ENCODE results near the gene ANKRD33B. TPM values are rescaled to one million over a fixed set of nuclear protein-coding genes. Genes with fewer than 3 reads are reported as not detected.

Gene ANKRD33B
- total RNA-seq, 3 donors from 2014 or later (not counting 1 experiment from before 2014, with no cell fraction given) = 2.4 to 4.3 (median 3.9) TPM

DNA sequence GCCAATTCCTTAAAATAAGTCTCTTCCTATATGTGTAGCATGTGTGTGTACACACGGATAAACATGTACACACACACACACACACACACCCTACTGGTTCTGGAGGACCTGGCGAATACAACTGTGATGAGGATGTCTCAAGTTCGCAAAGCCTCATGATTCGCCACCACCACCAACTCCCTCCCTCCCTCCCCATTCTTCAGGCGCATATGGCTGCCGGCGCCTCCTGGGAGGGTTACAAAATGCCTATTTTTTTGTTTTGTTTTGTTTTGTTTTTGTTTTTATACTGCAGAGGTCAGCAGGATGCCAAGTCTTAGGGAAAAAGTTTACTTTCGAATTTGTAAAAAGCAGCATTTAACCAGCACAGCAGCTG lies 109.1 kb downstream of the ANKRD33B start:
- no peak overlapping the region for H3K4me3 ChIP-seq (ENCODE audit: low read length)
- DNase-seq (no peak), ATAC-seq (no peak)
- Mint-ChIP-seq H3K27me3 (ENCODE audit: low read depth in 2 of 2) (peaks cover 10 to 11% of the 10 kb centered on the region in 2 donors), H3K27ac (no peak overlapping the region), H3K36me3 (peaks cover 14% of the 10 kb centered on the region), H3K4me3 (no peak overlapping the region), H3K9me3 (no peaks in the 10 kb centered on the region), H3K4me1 (peaks cover 23% of the 10 kb centered on the region in 2 donors)
- 89% methylated on average over 5 of the region's 8 CpGs for WGBS (ENCODE audit: insufficient coverage)
- TF ChIP-seq, protein P1, sequence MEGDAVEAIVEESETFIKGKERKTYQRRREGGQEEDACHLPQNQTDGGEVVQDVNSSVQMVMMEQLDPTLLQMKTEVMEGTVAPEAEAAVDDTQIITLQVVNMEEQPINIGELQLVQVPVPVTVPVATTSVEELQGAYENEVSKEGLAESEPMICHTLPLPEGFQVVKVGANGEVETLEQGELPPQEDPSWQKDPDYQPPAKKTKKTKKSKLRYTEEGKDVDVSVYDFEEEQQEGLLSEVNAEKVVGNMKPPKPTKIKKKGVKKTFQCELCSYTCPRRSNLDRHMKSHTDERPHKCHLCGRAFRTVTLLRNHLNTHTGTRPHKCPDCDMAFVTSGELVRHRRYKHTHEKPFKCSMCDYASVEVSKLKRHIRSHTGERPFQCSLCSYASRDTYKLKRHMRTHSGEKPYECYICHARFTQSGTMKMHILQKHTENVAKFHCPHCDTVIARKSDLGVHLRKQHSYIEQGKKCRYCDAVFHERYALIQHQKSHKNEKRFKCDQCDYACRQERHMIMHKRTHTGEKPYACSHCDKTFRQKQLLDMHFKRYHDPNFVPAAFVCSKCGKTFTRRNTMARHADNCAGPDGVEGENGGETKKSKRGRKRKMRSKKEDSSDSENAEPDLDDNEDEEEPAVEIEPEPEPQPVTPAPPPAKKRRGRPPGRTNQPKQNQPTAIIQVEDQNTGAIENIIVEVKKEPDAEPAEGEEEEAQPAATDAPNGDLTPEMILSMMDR (IDR thresholded peaks at IDR 0.05) = no peak
- H3K27ac ChIP-seq (ENCODE audit: low read length) = no peak overlapping the region
- H3K27me3 ChIP-seq (ENCODE audit: control insufficient read depth, insufficient read depth, low read length) = no peaks in the 10 kb centered on the region
- intact Hi-C loops (cut with micrococcal nuclease) = no loop called here
- no peaks in the 10 kb centered on the region for H3K4me1 ChIP-seq (ENCODE audit: control insufficient read depth, insufficient read depth, low read length)
- peaks cover 5% of the 10 kb centered on the region for H3K36me3 ChIP-seq (ENCODE audit: control insufficient read depth, insufficient read depth, low read length)
- no peaks in the 10 kb centered on the region for H3K9me3 ChIP-seq (ENCODE audit: control insufficient read depth, insufficient read depth, low read length)

- H3K36me3 Mint-ChIP-seq = peaks cover 16% of the 10 kb centered on the region
- TF ChIP-seq, protein P1 (IDR thresholded peaks at IDR 0.05) = no peak
- Histone ChIP-seq H3K4me3 (ENCODE audit: low read length) (no peak overlapping the region), H3K27me3 (ENCODE audit: control insufficient read depth, insufficient read depth, low read length) (no peaks in the 10 kb centered on the region), H3K27ac (ENCODE audit: low read length) (no peak overlapping the region), H3K9me3 (ENCODE audit: control insufficient read depth, insufficient read depth, low read length) (no peaks in the 10 kb centered on the region), H3K36me3 (ENCODE audit: control insufficient read depth, insufficient read depth, low read length) (peaks cover 7% of the 10 kb centered on the region), H3K4me1 (ENCODE audit: control insufficient read depth, insufficient read depth, low read length) (no peaks in the 10 kb centered on the region)
- no peak overlapping the region for H3K4me3 Mint-ChIP-seq
- peaks cover 10 to 11% of the 10 kb centered on the region in 2 donors for H3K27me3 Mint-ChIP-seq (ENCODE audit: low read depth in 2 of 2)
- H3K9me3 Mint-ChIP-seq = no peaks in the 10 kb centered on the region
- no peak for ATAC-seq
- no peak for DNase-seq
- intact Hi-C loops (cut with micrococcal nuclease) = no loop called here
- peaks cover 23 to 26% of the 10 kb centered on the region in 2 donors for H3K4me1 Mint-ChIP-seq
- 85% methylated on average over 9 of the region's 9 CpGs for WGBS (ENCODE audit: insufficient coverage)
- no peak overlapping the region for H3K27ac Mint-ChIP-seq
Measured at GRCh38 chr5:10673407-10673806, 109.5 kb downstream of the ANKRD33B start.

GRCh38 chr5:10674096-10674495 lies 110.2 kb downstream of the ANKRD33B start:
- H3K36me3 ChIP-seq (ENCODE audit: control insufficient read depth, insufficient read depth, low read length) = peaks cover 11% of the 10 kb centered on the region
- TF ChIP-seq, protein P1 (IDR thresholded peaks at IDR 0.05) = no peak
- Mint-ChIP-seq H3K27ac (no peak overlapping the region), H3K36me3 (peaks cover 16% of the 10 kb centered on the region), H3K27me3 (ENCODE audit: low read depth in 2 of 2) (peaks cover 10 to 11% of the 10 kb centered on the region in 2 donors), H3K4me3 (no peak overlapping the region), H3K9me3 (no peaks in the 10 kb centered on the region), H3K4me1 (peaks cover 23 to 26% of the 10 kb centered on the region in 2 donors)
- WGBS (ENCODE audit: insufficient coverage) = 90% methylated on average over 11 of the region's 11 CpGs
- no peak for ATAC-seq
- intact Hi-C loops (cut with micrococcal nuclease) = no loop called here
- H3K27me3 ChIP-seq (ENCODE audit: control insufficient read depth, insufficient read depth, low read length) = no peaks in the 10 kb centered on the region
- DNase-seq = no peak
- no peak overlapping the region for H3K4me3 ChIP-seq (ENCODE audit: low read length)
- no peaks in the 10 kb centered on the region for H3K9me3 ChIP-seq (ENCODE audit: control insufficient read depth, insufficient read depth, low read length)
- H3K27ac ChIP-seq (ENCODE audit: low read length) = no peak overlapping the region
- H3K4me1 ChIP-seq (ENCODE audit: control insufficient read depth, insufficient read depth, low read length) = no peaks in the 10 kb centered on the region

GRCh38 chr5:10674582-10674981 lies 110.7 kb downstream of the ANKRD33B start:
- H3K4me3 Mint-ChIP-seq = no peak overlapping the region
- Histone ChIP-seq H3K4me3 (ENCODE audit: low read length) (no peak overlapping the region), H3K36me3 (ENCODE audit: control insufficient read depth, insufficient read depth, low read length) (peaks cover 13% of the 10 kb centered on the region), H3K27me3 (ENCODE audit: control insufficient read depth, insufficient read depth, low read length) (no peaks in the 10 kb centered on the region), H3K9me3 (ENCODE audit: control insufficient read depth, insufficient read depth, low read length) (no peaks in the 10 kb centered on the region), H3K4me1 (ENCODE audit: control insufficient read depth, insufficient read depth, low read length) (no peaks in the 10 kb centered on the region), H3K27ac (ENCODE audit: low read length) (no peak overlapping the region)
- TF ChIP-seq, protein P1 (IDR thresholded peaks at IDR 0.05) = no peak
- WGBS (ENCODE audit: insufficient coverage) = 76% methylated on average over 6 of the region's 6 CpGs
- H3K27ac Mint-ChIP-seq = no peak overlapping the region
- H3K36me3 Mint-ChIP-seq = peaks cover 16% of the 10 kb centered on the region
- ATAC-seq (no peak), DNase-seq (no peak)
- peaks cover 23 to 26% of the 10 kb centered on the region in 2 donors for H3K4me1 Mint-ChIP-seq
- intact Hi-C loops (cut with micrococcal nuclease) = no loop called here
- H3K9me3 Mint-ChIP-seq = no peaks in the 10 kb centered on the region
- H3K27me3 Mint-ChIP-seq (ENCODE audit: low read depth in 2 of 2) = peaks cover 10 to 11% of the 10 kb centered on the region in 2 donors
